CD14-positive monocyte (primary cell): Measurements from ENCODE around the gene EEFSEC. TPM values are rescaled to one million over a fixed set of nuclear protein-coding genes. Genes with fewer than 3 reads are reported as not detected.

ENCODE experiments used
- DNase-seq, 3 donors: peaks; one replicate each; pipeline ENCODE4 v3.0.0-alpha.2; 2011 to 2022
- H2AFZ ChIP-seq: 2 replicates; pipeline ENCODE4 v1.6.0; 2012; ENCODE audit warnings: mild to moderate bottlenecking, low read depth, low read length, inconsistent platforms; ENCODE audit not compliant: insufficient read depth, poor library complexity, severe bottlenecking
- H3K27ac ChIP-seq, 2 donors: 1 replicate in 1 of 2; 2 replicates in 1 of 2; pipeline ENCODE4 v1.5.1; 2012 to 2013; ENCODE audit warnings: low read length in 2 of 2, control low read depth in 1 of 2, inconsistent platforms in 1 of 2, low read depth in 1 of 2, mild to moderate bottlenecking in 1 of 2
- H3K27me3 ChIP-seq, 2 donors: one replicate each; pipeline versions ENCODE4 v1.6.0 to v1.6.1; 2011 to 2013; ENCODE audit warnings: low read length in 2 of 2; ENCODE audit not compliant: control insufficient read depth in 2 of 2, insufficient read depth in 2 of 2
- H3K36me3 ChIP-seq, 2 donors: replicated peaks in 1 of 2; 1 replicate in 1 of 2; 2 replicates in 1 of 2; pipeline versions ENCODE4 v1.5.1 to v1.6.1; 2012 to 2013; ENCODE audit warnings: low read length in 2 of 2, control low read depth in 1 of 2, inconsistent platforms in 1 of 2, mild to moderate bottlenecking in 1 of 2; ENCODE audit not compliant: insufficient read depth in 2 of 2, control insufficient read depth in 1 of 2
- H3K4me1 ChIP-seq, 2 donors: 1 replicate in 1 of 2; 2 replicates in 1 of 2; pipeline versions ENCODE4 v1.5.1 to v1.6.1; 2012 to 2013; ENCODE audit warnings: low read length in 2 of 2, control low read depth in 1 of 2, inconsistent platforms in 1 of 2, mild to moderate bottlenecking in 1 of 2, moderate library complexity in 1 of 2; ENCODE audit not compliant: insufficient read depth in 2 of 2, control insufficient read depth in 1 of 2
- H3K4me2 ChIP-seq: replicated peaks from 2 replicates; pipeline ENCODE3; 2012; ENCODE audit warnings: low read length, moderate library complexity, mild to moderate bottlenecking; ENCODE audit not compliant: poor library complexity, severe bottlenecking; ENCODE audit errors: extremely low read depth
- H3K4me3 ChIP-seq, 3 experiments: fragments of 200-600 bp in 1 of 3; sonication (generic) in 1 of 3; replicated peaks in 1 of 3; 1 replicate in 2 of 3; 2 replicates in 1 of 3; pipeline ENCODE4 v1.5.1; 2011 to 2013; ENCODE audit warnings: low read length in 3 of 3, mild to moderate bottlenecking in 3 of 3, control low read depth in 2 of 3, low read depth in 2 of 3, inconsistent platforms in 1 of 3, moderate library complexity in 1 of 3
- H3K79me2 ChIP-seq: 2 replicates; pipeline ENCODE4 v1.6.0; 2012; ENCODE audit warnings: mild to moderate bottlenecking, control low read depth, inconsistent platforms, low read length, moderate library complexity; ENCODE audit not compliant: insufficient read depth
- H3K9ac ChIP-seq: 2 replicates; pipeline ENCODE4 v1.6.0; 2017; ENCODE audit warnings: low read length, mild to moderate bottlenecking; ENCODE audit not compliant: insufficient read depth, poor library complexity, severe bottlenecking
- H3K9me3 ChIP-seq, 2 donors: replicated peaks in 1 of 2; 1 replicate in 1 of 2; 2 replicates in 1 of 2; pipeline versions ENCODE4 v1.5.1 to v1.6.1; 2012 to 2013; ENCODE audit warnings: low read length in 2 of 2, control low read depth in 1 of 2; ENCODE audit not compliant: control insufficient read depth in 1 of 2, insufficient read depth in 1 of 2
- H4K20me1 ChIP-seq: 2 replicates; pipeline ENCODE4 v1.6.0; 2012; ENCODE audit warnings: mild to moderate bottlenecking, low read length, control low read depth, moderate library complexity; ENCODE audit not compliant: insufficient read depth
- H3K27ac Mint-ChIP-seq, 7 donors: one replicate each; pipeline ENCODE4 v1.8.0; 2020; ENCODE audit warnings: mild to moderate bottlenecking in 7 of 7, mixed read lengths in 7 of 7, moderate library complexity in 6 of 7, inconsistent platforms in 2 of 7
- H3K27me3 Mint-ChIP-seq, 3 donors: one replicate each; pipeline ENCODE4 v1.8.0; 2021 to 2022; ENCODE audit warnings: low read depth in 3 of 3, mild to moderate bottlenecking in 3 of 3, mixed read lengths in 3 of 3, moderate library complexity in 3 of 3, inconsistent platforms in 1 of 3
- H3K36me3 Mint-ChIP-seq, 2 donors: one replicate each; pipeline ENCODE4 v1.8.0; 2020; ENCODE audit warnings: mixed read lengths in 2 of 2, inconsistent platforms in 1 of 2, mild to moderate bottlenecking in 1 of 2
- H3K4me1 Mint-ChIP-seq: one replicate; pipeline ENCODE4 v1.8.0; 2020; ENCODE audit warnings: mild to moderate bottlenecking, mixed read lengths
- H3K4me3 Mint-ChIP-seq, 2 donors: one replicate each; pipeline ENCODE4 v1.8.0; 2020; ENCODE audit warnings: mild to moderate bottlenecking in 2 of 2, mixed read lengths in 2 of 2, moderate library complexity in 1 of 2
- H3K9me3 Mint-ChIP-seq, 7 donors: one replicate each; pipeline ENCODE4 v1.8.0; 2020 to 2022; ENCODE audit warnings: mixed read lengths in 7 of 7, mild to moderate bottlenecking in 6 of 7, moderate library complexity in 6 of 7, inconsistent platforms in 2 of 7
- WGBS: methylation state at CpG from one replicate; pipeline ENCODE4 v1.1.5; 2013; ENCODE audit warnings: missing lambda C conversion rate; ENCODE audit not compliant: insufficient coverage; 5-methylcytosine and 5-hydroxymethylcytosine counted together
- intact Hi-C, 2 donors: fragments of 100-400 bp; cut with micrococcal nuclease; formaldehyde crosslinking; loops; one replicate each; pipeline versions ENCODE4 v1.15.0 to v1.15.1; 2023
- polyA plus RNA-seq, 3 donors: library from polyadenylated mRNA; depleted of rRNA in 1 of 3; unstranded in 2 of 3; stranded (reverse) in 1 of 3; fragments of 300-500 nt in 2 of 3; fragments of >200 nt in 1 of 3; fragmentation: Illumina TruSeq in 2 of 3; gene quantifications; 1 replicate in 2 of 3; 2 replicates in 1 of 3; pipeline ENCODE4 v1.2.3, GENCODE V29; 2012 to 2021
- TF ChIP-seq, protein P1 (sequence below): fragments of 200-600 bp; IDR thresholded peaks from one replicate; pipeline ENCODE4 v1.8.0; 2022; ENCODE audit warnings: antibody characterized with exemption, mild to moderate bottlenecking

The EEFSEC gene
- polyA plus RNA-seq, 3 donors = 13.3 to 14.9 (median 14.9) TPM

DNA sequence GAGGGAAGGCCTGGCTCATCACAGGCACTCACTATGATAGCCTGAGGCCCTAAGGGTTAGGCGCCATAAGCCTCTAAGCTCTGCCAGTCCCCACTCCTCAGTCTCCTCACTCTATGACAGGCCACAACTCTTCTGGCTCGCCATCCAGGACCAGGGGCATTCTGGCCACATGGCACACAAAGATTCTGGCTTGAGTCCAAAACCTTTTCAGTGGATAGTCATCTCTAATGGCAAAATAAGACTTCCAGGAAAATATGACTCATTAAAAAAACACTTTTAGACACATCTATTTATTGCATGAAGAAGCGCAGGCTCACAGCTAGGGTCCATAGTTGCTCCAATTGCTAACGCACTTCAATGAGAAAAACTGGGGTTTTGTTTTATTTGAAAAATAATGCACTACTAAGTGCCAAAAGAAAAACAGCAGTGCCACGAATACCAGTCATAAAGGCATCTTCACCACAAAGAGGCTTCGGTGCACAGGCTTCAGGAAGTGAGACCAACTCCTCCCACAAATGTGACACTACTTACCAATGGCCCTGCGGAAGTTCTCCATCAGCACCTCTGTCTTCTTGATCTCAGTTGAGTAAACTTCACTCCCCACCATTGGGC lies 40.8 kb upstream of the EEFSEC start:
- Histone ChIP-seq H2AFZ (no peak overlapping the region), H3K9ac (no peak overlapping the region), H3K4me1 (no peaks in the 10 kb centered on the region), H3K27ac (no peak overlapping the region), H4K20me1 (no peaks in the 10 kb centered on the region), H3K79me2 (no peaks in the 10 kb centered on the region), H3K9me3 (no peaks in the 10 kb centered on the region), H3K4me2 (no peak overlapping the region), H3K36me3 (peaks cover 21 to 73% of the 10 kb centered on the region in 2 donors), H3K4me3 (no peak overlapping the region), H3K27me3 (no peaks in the 10 kb centered on the region)
- Mint-ChIP-seq H3K27me3 (no peaks in the 10 kb centered on the region), H3K4me1 (no peaks in the 10 kb centered on the region), H3K4me3 (no peak overlapping the region), H3K9me3 (no peaks in the 10 kb centered on the region), H3K27ac (peak overlapping the region in 4 of 7 donors; percentile 50 to 56 (median 55)), H3K36me3 (peaks cover 59 to 72% of the 10 kb centered on the region in 2 donors)
- TF ChIP-seq, protein P1, sequence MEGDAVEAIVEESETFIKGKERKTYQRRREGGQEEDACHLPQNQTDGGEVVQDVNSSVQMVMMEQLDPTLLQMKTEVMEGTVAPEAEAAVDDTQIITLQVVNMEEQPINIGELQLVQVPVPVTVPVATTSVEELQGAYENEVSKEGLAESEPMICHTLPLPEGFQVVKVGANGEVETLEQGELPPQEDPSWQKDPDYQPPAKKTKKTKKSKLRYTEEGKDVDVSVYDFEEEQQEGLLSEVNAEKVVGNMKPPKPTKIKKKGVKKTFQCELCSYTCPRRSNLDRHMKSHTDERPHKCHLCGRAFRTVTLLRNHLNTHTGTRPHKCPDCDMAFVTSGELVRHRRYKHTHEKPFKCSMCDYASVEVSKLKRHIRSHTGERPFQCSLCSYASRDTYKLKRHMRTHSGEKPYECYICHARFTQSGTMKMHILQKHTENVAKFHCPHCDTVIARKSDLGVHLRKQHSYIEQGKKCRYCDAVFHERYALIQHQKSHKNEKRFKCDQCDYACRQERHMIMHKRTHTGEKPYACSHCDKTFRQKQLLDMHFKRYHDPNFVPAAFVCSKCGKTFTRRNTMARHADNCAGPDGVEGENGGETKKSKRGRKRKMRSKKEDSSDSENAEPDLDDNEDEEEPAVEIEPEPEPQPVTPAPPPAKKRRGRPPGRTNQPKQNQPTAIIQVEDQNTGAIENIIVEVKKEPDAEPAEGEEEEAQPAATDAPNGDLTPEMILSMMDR = no peak
- no peak for DNase-seq
- intact Hi-C loops = no loop called here
- 97% methylated on average over 5 of the region's 7 CpGs for WGBS

DNA sequence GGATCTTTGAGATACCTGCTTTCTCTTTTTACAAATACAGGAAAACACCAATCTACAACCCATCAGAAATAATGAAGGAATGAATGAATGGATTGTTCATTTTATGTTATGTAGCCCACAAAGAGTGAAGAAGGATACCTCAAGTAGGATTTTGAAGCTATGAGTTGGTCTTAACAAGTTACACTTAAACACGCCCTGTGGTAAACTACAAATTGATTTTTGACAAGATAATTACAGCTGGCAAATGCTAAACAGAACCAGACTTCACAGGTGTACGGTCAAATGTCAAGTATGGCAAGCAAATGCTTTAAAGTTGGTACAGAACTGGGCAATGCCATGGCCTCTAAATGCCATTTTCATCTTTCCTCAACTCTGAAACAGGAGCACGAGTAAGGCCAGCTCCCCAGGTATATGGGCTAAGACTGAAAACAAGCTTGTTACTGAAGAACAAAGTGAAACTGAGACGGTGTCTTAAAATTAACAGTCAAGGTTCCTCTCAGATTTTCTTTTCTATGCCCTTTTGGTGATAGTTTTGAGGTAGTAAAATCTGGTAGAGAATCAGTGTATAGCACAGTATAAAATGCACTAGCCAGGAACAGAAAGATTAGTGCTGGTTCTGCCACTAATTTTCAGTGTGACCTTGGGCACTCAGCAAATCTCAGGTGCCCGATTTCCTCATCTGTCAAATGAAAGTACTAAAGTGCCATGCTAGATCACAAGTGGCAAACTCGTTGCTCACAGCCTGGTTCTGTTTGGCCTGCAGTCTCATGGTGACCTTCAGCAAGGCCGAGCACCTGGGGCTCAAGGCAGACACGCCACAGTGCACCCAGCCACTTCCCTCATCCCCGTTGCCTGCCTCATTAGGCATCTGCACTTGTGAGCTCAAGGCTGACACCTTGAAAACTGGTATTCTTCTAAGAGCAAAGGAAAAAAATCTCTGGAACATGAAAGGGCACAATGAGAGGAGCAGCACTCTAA lies 39.2 kb upstream of the EEFSEC start:
- no peak for DNase-seq
- Histone ChIP-seq H3K4me1 (no peaks in the 10 kb centered on the region), H3K9ac (no peak overlapping the region), H2AFZ (no peak overlapping the region), H4K20me1 (no peaks in the 10 kb centered on the region), H3K79me2 (no peaks in the 10 kb centered on the region), H3K27ac (no peak overlapping the region), H3K27me3 (no peaks in the 10 kb centered on the region), H3K4me2 (no peak overlapping the region), H3K36me3 (peaks cover 26 to 64% of the 10 kb centered on the region in 2 donors), H3K9me3 (no peaks in the 10 kb centered on the region), H3K4me3 (no peak overlapping the region)
- Mint-ChIP-seq H3K36me3 (peaks cover 58 to 70% of the 10 kb centered on the region in 2 donors), H3K27me3 (no peaks in the 10 kb centered on the region), H3K9me3 (no peaks in the 10 kb centered on the region), H3K4me1 (no peaks in the 10 kb centered on the region), H3K4me3 (no peak overlapping the region), H3K27ac (peak overlapping the region in 5 of 7 donors; percentile 5 to 46 (median 21))
- intact Hi-C loops = no loop called here
- 91% methylated on average over 6 of the region's 9 CpGs for WGBS
- TF ChIP-seq, protein P1 = no peak
